ENCODE measurements around the gene CCNK.

Gene CCNK

GRCh38 chr14:99512571-99513182 is 31.5 kb downstream of the CCNK start:
- Histone ChIP-seq H3K36me3 (ENCODE audit: control insufficient read depth, insufficient read depth, low read length) (peaks cover 44% of the 10 kb centered on the region), H3K4me3 (ENCODE audit: insufficient read depth, low read depth, low read length, poor library complexity, severe bottlenecking) (no peak overlapping the region), H3K27ac (ENCODE audit: insufficient read depth, low read length, poor library complexity, severe bottlenecking) (no peak overlapping the region), H3K27me3 (replicated peaks; ENCODE audit: control insufficient read depth, insufficient read depth, low read length, poor library complexity, severe bottlenecking) (no peaks in the 10 kb centered on the region), H3K4me1 (ENCODE audit: control insufficient read depth, insufficient read depth, low read length, poor library complexity, severe bottlenecking) (no peaks in the 10 kb centered on the region), H3K9me3 (ENCODE audit: control insufficient read depth, low read length) (no peaks in the 10 kb centered on the region)
- DNase-seq: no peak

GRCh38 chr14:99513183-99513694 is 32.0 kb downstream of the CCNK start:
- H3K4me1 ChIP-seq (ENCODE audit: control insufficient read depth, insufficient read depth, low read length, poor library complexity, severe bottlenecking): no peaks in the 10 kb centered on the region
- H3K36me3 ChIP-seq (ENCODE audit: control insufficient read depth, insufficient read depth, low read length): peaks cover 39% of the 10 kb centered on the region
- H3K27ac ChIP-seq (ENCODE audit: insufficient read depth, low read length, poor library complexity, severe bottlenecking): no peak overlapping the region
- no peak for DNase-seq
- no peak overlapping the region for H3K4me3 ChIP-seq (ENCODE audit: insufficient read depth, low read depth, low read length, poor library complexity, severe bottlenecking)
- no peaks in the 10 kb centered on the region for H3K27me3 ChIP-seq (replicated peaks; ENCODE audit: control insufficient read depth, insufficient read depth, low read length, poor library complexity, severe bottlenecking)
- H3K9me3 ChIP-seq (ENCODE audit: control insufficient read depth, low read length): no peaks in the 10 kb centered on the region

- H3K4me3 ChIP-seq (ENCODE audit: insufficient read depth, low read depth, low read length, poor library complexity, severe bottlenecking): no peak overlapping the region
- H3K27ac ChIP-seq (ENCODE audit: insufficient read depth, low read length, poor library complexity, severe bottlenecking): no peak overlapping the region
- DNase-seq: no peak
- peaks cover 31% of the 10 kb centered on the region for H3K36me3 ChIP-seq (ENCODE audit: control insufficient read depth, insufficient read depth, low read length)
- H3K27me3 ChIP-seq (replicated peaks; ENCODE audit: control insufficient read depth, insufficient read depth, low read length, poor library complexity, severe bottlenecking): no peaks in the 10 kb centered on the region
- no peaks in the 10 kb centered on the region for H3K9me3 ChIP-seq (ENCODE audit: control insufficient read depth, low read length)
- H3K4me1 ChIP-seq (ENCODE audit: control insufficient read depth, insufficient read depth, low read length, poor library complexity, severe bottlenecking): no peaks in the 10 kb centered on the region
Measured at GRCh38 chr14:99513946-99514551, 32.8 kb downstream of the CCNK start.

- DNase-seq: no peak
- Histone ChIP-seq H3K36me3 (ENCODE audit: control insufficient read depth, insufficient read depth, low read length) (peaks cover 24% of the 10 kb centered on the region), H3K27ac (ENCODE audit: insufficient read depth, low read length, poor library complexity, severe bottlenecking) (no peak overlapping the region), H3K27me3 (replicated peaks; ENCODE audit: control insufficient read depth, insufficient read depth, low read length, poor library complexity, severe bottlenecking) (no peaks in the 10 kb centered on the region), H3K9me3 (ENCODE audit: control insufficient read depth, low read length) (no peaks in the 10 kb centered on the region), H3K4me1 (ENCODE audit: control insufficient read depth, insufficient read depth, low read length, poor library complexity, severe bottlenecking) (no peaks in the 10 kb centered on the region), H3K4me3 (ENCODE audit: insufficient read depth, low read depth, low read length, poor library complexity, severe bottlenecking) (no peak overlapping the region)
Measured at GRCh38 chr14:99514552-99515300, 33.5 kb downstream of the CCNK start.

- no peak for DNase-seq
- H3K36me3 ChIP-seq (ENCODE audit: control insufficient read depth, insufficient read depth, low read length): peaks cover 20% of the 10 kb centered on the region
- no peaks in the 10 kb centered on the region for H3K4me1 ChIP-seq (ENCODE audit: control insufficient read depth, insufficient read depth, low read length, poor library complexity, severe bottlenecking)
- H3K27ac ChIP-seq (ENCODE audit: insufficient read depth, low read length, poor library complexity, severe bottlenecking): no peak overlapping the region
- H3K9me3 ChIP-seq (ENCODE audit: control insufficient read depth, low read length): no peaks in the 10 kb centered on the region
- no peak overlapping the region for H3K4me3 ChIP-seq (ENCODE audit: insufficient read depth, low read depth, low read length, poor library complexity, severe bottlenecking)
- no peaks in the 10 kb centered on the region for H3K27me3 ChIP-seq (replicated peaks; ENCODE audit: control insufficient read depth, insufficient read depth, low read length, poor library complexity, severe bottlenecking)
Measured at GRCh38 chr14:99515301-99516155, 34.3 kb downstream of the CCNK start.

- Histone ChIP-seq H3K27ac (ENCODE audit: insufficient read depth, low read length, poor library complexity, severe bottlenecking) (no peak overlapping the region), H3K9me3 (ENCODE audit: control insufficient read depth, low read length) (no peaks in the 10 kb centered on the region), H3K4me3 (ENCODE audit: insufficient read depth, low read depth, low read length, poor library complexity, severe bottlenecking) (no peak overlapping the region), H3K4me1 (ENCODE audit: control insufficient read depth, insufficient read depth, low read length, poor library complexity, severe bottlenecking) (no peaks in the 10 kb centered on the region), H3K36me3 (ENCODE audit: control insufficient read depth, insufficient read depth, low read length) (peaks cover 15% of the 10 kb centered on the region), H3K27me3 (replicated peaks; ENCODE audit: control insufficient read depth, insufficient read depth, low read length, poor library complexity, severe bottlenecking) (no peaks in the 10 kb centered on the region)
- no peak for DNase-seq
Measured at GRCh38 chr14:99516156-99516870, 35.1 kb downstream of the CCNK start.

- Histone ChIP-seq H3K4me1 (ENCODE audit: control insufficient read depth, insufficient read depth, low read length, poor library complexity, severe bottlenecking) (no peaks in the 10 kb centered on the region), H3K4me3 (ENCODE audit: insufficient read depth, low read depth, low read length, poor library complexity, severe bottlenecking) (no peak overlapping the region), H3K36me3 (ENCODE audit: control insufficient read depth, insufficient read depth, low read length) (peaks cover 7% of the 10 kb centered on the region), H3K9me3 (ENCODE audit: control insufficient read depth, low read length) (no peaks in the 10 kb centered on the region), H3K27ac (ENCODE audit: insufficient read depth, low read length, poor library complexity, severe bottlenecking) (no peak overlapping the region), H3K27me3 (replicated peaks; ENCODE audit: control insufficient read depth, insufficient read depth, low read length, poor library complexity, severe bottlenecking) (no peaks in the 10 kb centered on the region)
- no peak for DNase-seq
Measured at GRCh38 chr14:99516871-99517642, 35.8 kb downstream of the CCNK start.

GRCh38 chr14:99517643-99518381 is 36.6 kb downstream of the CCNK start:
- Histone ChIP-seq H3K4me1 (ENCODE audit: control insufficient read depth, insufficient read depth, low read length, poor library complexity, severe bottlenecking) (no peaks in the 10 kb centered on the region), H3K27me3 (replicated peaks; ENCODE audit: control insufficient read depth, insufficient read depth, low read length, poor library complexity, severe bottlenecking) (no peaks in the 10 kb centered on the region), H3K36me3 (ENCODE audit: control insufficient read depth, insufficient read depth, low read length) (peaks cover 4% of the 10 kb centered on the region), H3K4me3 (ENCODE audit: insufficient read depth, low read depth, low read length, poor library complexity, severe bottlenecking) (no peak overlapping the region), H3K27ac (ENCODE audit: insufficient read depth, low read length, poor library complexity, severe bottlenecking) (no peak overlapping the region), H3K9me3 (ENCODE audit: control insufficient read depth, low read length) (no peaks in the 10 kb centered on the region)
- DNase-seq: no peak

All from effector memory CD4-positive, alpha-beta T cell (primary cell).